ENCODE measurements around the gene FOXP1. TPM values are rescaled to one million over a fixed set of nuclear protein-coding genes. Genes with fewer than 3 reads are reported as not detected.

The FOXP1 gene
- total and polyA plus RNA-seq, 2 donors (not counting 1 experiment from before 2014, with no cell fraction given), result 70.3 to 101 TPM

GRCh38 chr3:71252466-71252865 lies 331.1 kb downstream of the FOXP1 start:
- Histone ChIP-seq H3K27me3 (ENCODE audit: control insufficient read depth, insufficient read depth, low read length) (no peaks in the 10 kb centered on the region), H4K20me1 (ENCODE audit: control insufficient read depth, extremely low read depth, insufficient read depth, low read length) (no peaks in the 10 kb centered on the region), H3K4me3 (replicated peaks in 1 of 4; ENCODE audit: control extremely low read depth in 1 of 4, insufficient read depth in 1 of 4, low read depth in 3 of 4, low read length in 4 of 4) (no peak overlapping the region), H3K79me2 (ENCODE audit: control insufficient read depth, insufficient read depth, low read length) (no peaks in the 10 kb centered on the region), H3K4me1 (ENCODE audit: control insufficient read depth, extremely low read depth, insufficient read depth, low read length) (peaks cover 5% of the 10 kb centered on the region), H3K27ac (ENCODE audit: insufficient read depth, low read length) (no peak overlapping the region), H3K4me2 (ENCODE audit: extremely low read depth, insufficient read depth, low read length) (no peak overlapping the region), H3K9ac (ENCODE audit: insufficient read depth, low read length) (no peak overlapping the region), H3K9me3 (ENCODE audit: control insufficient read depth, insufficient read depth, low read depth, low read length) (no peaks in the 10 kb centered on the region), H2AFZ (ENCODE audit: low read length) (no peak overlapping the region), H3K36me3 (ENCODE audit: control insufficient read depth, insufficient read depth, low read length) (no peaks in the 10 kb centered on the region)
- DNase-seq (ENCODE audit: low read depth in 2 of 2), result no peak
- TF ChIP-seq, protein P1, sequence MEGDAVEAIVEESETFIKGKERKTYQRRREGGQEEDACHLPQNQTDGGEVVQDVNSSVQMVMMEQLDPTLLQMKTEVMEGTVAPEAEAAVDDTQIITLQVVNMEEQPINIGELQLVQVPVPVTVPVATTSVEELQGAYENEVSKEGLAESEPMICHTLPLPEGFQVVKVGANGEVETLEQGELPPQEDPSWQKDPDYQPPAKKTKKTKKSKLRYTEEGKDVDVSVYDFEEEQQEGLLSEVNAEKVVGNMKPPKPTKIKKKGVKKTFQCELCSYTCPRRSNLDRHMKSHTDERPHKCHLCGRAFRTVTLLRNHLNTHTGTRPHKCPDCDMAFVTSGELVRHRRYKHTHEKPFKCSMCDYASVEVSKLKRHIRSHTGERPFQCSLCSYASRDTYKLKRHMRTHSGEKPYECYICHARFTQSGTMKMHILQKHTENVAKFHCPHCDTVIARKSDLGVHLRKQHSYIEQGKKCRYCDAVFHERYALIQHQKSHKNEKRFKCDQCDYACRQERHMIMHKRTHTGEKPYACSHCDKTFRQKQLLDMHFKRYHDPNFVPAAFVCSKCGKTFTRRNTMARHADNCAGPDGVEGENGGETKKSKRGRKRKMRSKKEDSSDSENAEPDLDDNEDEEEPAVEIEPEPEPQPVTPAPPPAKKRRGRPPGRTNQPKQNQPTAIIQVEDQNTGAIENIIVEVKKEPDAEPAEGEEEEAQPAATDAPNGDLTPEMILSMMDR (conservative IDR thresholded peaks at IDR 0.05 in 1 of 2, IDR thresholded peaks at IDR 0.05 in 1 of 2; ENCODE audit: low read depth in 1 of 2, low read length in 2 of 2), result no peak
- no peak for TF ChIP-seq EZH2 (IDR thresholded peaks at IDR 0.05; ENCODE audit: low read length, missing control alignments)

DNA sequence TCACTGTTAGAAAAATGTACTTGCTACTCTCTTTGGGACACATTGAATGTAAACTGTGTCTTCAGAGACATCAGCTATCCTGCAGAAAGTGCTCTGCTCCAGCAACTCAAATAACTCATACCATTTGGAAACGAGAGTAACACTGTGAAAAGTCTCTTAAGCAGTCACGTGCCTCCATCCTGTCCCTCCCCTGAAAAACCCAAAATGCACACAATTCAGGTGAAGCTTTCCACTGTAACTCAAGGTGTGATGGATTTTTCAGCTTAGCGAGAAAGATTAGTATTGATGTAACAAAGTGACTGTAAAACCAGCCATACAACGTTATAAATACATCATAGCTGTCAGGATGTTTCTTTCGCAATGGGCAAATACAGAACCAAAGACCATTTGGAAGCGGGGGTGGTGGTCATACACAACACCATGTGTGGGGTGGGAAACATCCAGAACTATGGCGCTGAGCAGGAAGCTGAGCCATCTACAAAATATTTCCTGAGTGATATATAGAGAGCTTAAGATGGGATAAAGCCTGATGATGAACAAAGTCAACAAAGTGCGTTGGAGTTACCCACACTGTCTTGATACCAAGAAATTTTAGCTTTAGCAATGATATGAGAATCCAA lies 332.3 kb downstream of the FOXP1 start:
- DNase-seq (ENCODE audit: low read depth in 2 of 2), result peak; percentile 82 to 95
- Histone ChIP-seq H3K27ac (ENCODE audit: insufficient read depth, low read length) (peak overlapping the region; percentile 51), H3K4me3 (replicated peaks in 1 of 4; ENCODE audit: control extremely low read depth in 1 of 4, insufficient read depth in 1 of 4, low read depth in 3 of 4, low read length in 4 of 4) (no peak overlapping the region)

DNA sequence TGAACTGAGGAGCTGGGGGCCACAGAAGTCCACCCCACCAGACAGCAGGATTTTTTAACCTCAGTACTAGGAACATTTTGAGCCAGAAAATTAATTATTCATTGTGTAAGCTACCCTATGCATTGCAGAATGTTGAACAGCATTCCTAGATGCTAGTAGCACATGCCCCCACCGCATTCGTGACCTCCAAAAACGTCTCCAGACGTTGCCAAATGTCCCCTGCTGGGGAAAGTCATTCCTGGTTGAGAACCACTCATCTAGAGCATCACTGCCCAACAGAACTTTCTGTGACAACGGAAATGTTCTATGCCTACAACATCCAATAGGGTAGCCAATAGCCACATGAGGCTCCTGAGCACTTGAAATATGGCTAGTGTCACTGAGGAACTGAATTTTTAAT lies 333.5 kb downstream of the FOXP1 start:
- Histone ChIP-seq H3K4me1 (ENCODE audit: control insufficient read depth, extremely low read depth, insufficient read depth, low read length) (peaks cover 5% of the 10 kb centered on the region), H2AFZ (ENCODE audit: low read length) (no peak overlapping the region), H3K36me3 (ENCODE audit: control insufficient read depth, insufficient read depth, low read length) (no peaks in the 10 kb centered on the region), H3K79me2 (ENCODE audit: control insufficient read depth, insufficient read depth, low read length) (no peaks in the 10 kb centered on the region), H3K9ac (ENCODE audit: insufficient read depth, low read length) (no peak overlapping the region), H3K4me3 (replicated peaks in 1 of 4; ENCODE audit: control extremely low read depth in 1 of 4, insufficient read depth in 1 of 4, low read depth in 3 of 4, low read length in 4 of 4) (no peak overlapping the region), H4K20me1 (ENCODE audit: control insufficient read depth, extremely low read depth, insufficient read depth, low read length) (no peaks in the 10 kb centered on the region), H3K27me3 (ENCODE audit: control insufficient read depth, insufficient read depth, low read length) (no peaks in the 10 kb centered on the region), H3K4me2 (ENCODE audit: extremely low read depth, insufficient read depth, low read length) (no peak overlapping the region), H3K9me3 (ENCODE audit: control insufficient read depth, insufficient read depth, low read depth, low read length) (no peaks in the 10 kb centered on the region), H3K27ac (ENCODE audit: insufficient read depth, low read length) (no peak overlapping the region)
- no peak for DNase-seq (ENCODE audit: low read depth in 2 of 2)
- no peak for TF ChIP-seq EZH2 (IDR thresholded peaks at IDR 0.05; ENCODE audit: low read length, missing control alignments)
- TF ChIP-seq, protein P1 (conservative IDR thresholded peaks at IDR 0.05 in 1 of 2, IDR thresholded peaks at IDR 0.05 in 1 of 2; ENCODE audit: low read depth in 1 of 2, low read length in 2 of 2), result no peak

More for the DNA sequence above, 332.3 kb downstream of the FOXP1 start:
- no peak overlapping the region for H3K4me2 ChIP-seq (ENCODE audit: extremely low read depth, insufficient read depth, low read length)
- TF ChIP-seq, protein P1 (conservative IDR thresholded peaks at IDR 0.05 in 1 of 2, IDR thresholded peaks at IDR 0.05 in 1 of 2; ENCODE audit: low read depth in 1 of 2, low read length in 2 of 2), result no peak
- TF ChIP-seq EZH2 (IDR thresholded peaks at IDR 0.05; ENCODE audit: low read length, missing control alignments), result no peak
- no peaks in the 10 kb centered on the region for H3K27me3 ChIP-seq (ENCODE audit: control insufficient read depth, insufficient read depth, low read length)
- no peaks in the 10 kb centered on the region for H3K9me3 ChIP-seq (ENCODE audit: control insufficient read depth, insufficient read depth, low read depth, low read length)
- H4K20me1 ChIP-seq (ENCODE audit: control insufficient read depth, extremely low read depth, insufficient read depth, low read length), result no peaks in the 10 kb centered on the region
- H3K36me3 ChIP-seq (ENCODE audit: control insufficient read depth, insufficient read depth, low read length), result no peaks in the 10 kb centered on the region
- H2AFZ ChIP-seq (ENCODE audit: low read length), result peak overlapping the region; percentile 12
- peaks cover 5% of the 10 kb centered on the region for H3K4me1 ChIP-seq (ENCODE audit: control insufficient read depth, extremely low read depth, insufficient read depth, low read length)
- no peak overlapping the region for H3K9ac ChIP-seq (ENCODE audit: insufficient read depth, low read length)
- H3K79me2 ChIP-seq (ENCODE audit: control insufficient read depth, insufficient read depth, low read length), result no peaks in the 10 kb centered on the region

Measured in fibroblast of lung (primary cell).